ENCODE data around the gene KCNA10. TPM values are rescaled to one million over a fixed set of nuclear protein-coding genes. Genes with fewer than 3 reads are reported as not detected.

The KCNA10 gene
- total RNA-seq, 1 donor from 2014 or later: not detected

DNA sequence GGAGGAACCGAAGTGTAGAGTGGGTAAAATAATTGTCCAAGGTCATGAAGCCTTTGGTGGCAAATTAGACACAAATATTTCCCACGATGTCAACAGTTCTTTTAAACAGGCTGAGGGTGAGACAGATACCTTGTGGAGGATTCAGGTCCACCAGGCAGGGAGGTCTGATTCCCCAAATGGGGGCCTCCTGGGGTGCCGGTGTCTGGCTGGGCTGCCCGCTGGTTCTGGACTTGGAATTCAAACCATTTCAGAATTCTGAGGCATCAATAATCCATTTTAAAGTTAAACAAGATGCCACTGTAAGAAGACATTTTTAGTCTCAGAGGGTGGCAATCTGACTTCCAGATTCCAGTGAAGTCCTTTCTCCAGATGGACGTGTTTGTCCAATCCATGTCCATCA is 15.5 kb downstream of the KCNA10 start:
- ChIA-PET CTCF (no interaction called here), POLR2A (no interaction called here)
- peaks cover 12% of the 10 kb centered on the region for H3K4me1 Mint-ChIP-seq
- no peaks in the 10 kb centered on the region for H3K9me3 Mint-ChIP-seq
- H3K27ac Mint-ChIP-seq: no peak overlapping the region
- ATAC-seq (ENCODE audit: low read depth) (no peak), DNase-seq (no peak)
- H3K27me3 Mint-ChIP-seq: peaks cover 10% of the 10 kb centered on the region
- intact Hi-C loops (cut with micrococcal nuclease): no loop called here
- no peak overlapping the region for H3K4me3 Mint-ChIP-seq
- TF ChIP-seq, protein P1, sequence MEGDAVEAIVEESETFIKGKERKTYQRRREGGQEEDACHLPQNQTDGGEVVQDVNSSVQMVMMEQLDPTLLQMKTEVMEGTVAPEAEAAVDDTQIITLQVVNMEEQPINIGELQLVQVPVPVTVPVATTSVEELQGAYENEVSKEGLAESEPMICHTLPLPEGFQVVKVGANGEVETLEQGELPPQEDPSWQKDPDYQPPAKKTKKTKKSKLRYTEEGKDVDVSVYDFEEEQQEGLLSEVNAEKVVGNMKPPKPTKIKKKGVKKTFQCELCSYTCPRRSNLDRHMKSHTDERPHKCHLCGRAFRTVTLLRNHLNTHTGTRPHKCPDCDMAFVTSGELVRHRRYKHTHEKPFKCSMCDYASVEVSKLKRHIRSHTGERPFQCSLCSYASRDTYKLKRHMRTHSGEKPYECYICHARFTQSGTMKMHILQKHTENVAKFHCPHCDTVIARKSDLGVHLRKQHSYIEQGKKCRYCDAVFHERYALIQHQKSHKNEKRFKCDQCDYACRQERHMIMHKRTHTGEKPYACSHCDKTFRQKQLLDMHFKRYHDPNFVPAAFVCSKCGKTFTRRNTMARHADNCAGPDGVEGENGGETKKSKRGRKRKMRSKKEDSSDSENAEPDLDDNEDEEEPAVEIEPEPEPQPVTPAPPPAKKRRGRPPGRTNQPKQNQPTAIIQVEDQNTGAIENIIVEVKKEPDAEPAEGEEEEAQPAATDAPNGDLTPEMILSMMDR (IDR thresholded peaks at IDR 0.05): no peak
- H3K36me3 Mint-ChIP-seq (ENCODE audit: low read depth): no peaks in the 10 kb centered on the region

GRCh38 chr1:110502402-110503151 is 16.4 kb downstream of the KCNA10 start:
- Mint-ChIP-seq H3K36me3 (ENCODE audit: low read depth) (no peaks in the 10 kb centered on the region), H3K4me1 (peaks cover 12% of the 10 kb centered on the region), H3K27me3 (peaks cover 5% of the 10 kb centered on the region), H3K9me3 (no peaks in the 10 kb centered on the region), H3K4me3 (no peak overlapping the region), H3K27ac (no peak overlapping the region)
- DNase-seq: no peak
- ChIA-PET CTCF (interaction anchor here (1.0 to 1.4 kb wide), 4 partner anchors 43 to 295 kb away, joined by 3 to 4 read pairs (median 3); no protein-coding TSS in a partner anchor), POLR2A (no interaction called here)
- intact Hi-C loops (cut with micrococcal nuclease): no loop called here
- TF ChIP-seq, protein P1 (IDR thresholded peaks at IDR 0.05): no peak
- peak; percentile 45 for ATAC-seq (ENCODE audit: low read depth)

DNA sequence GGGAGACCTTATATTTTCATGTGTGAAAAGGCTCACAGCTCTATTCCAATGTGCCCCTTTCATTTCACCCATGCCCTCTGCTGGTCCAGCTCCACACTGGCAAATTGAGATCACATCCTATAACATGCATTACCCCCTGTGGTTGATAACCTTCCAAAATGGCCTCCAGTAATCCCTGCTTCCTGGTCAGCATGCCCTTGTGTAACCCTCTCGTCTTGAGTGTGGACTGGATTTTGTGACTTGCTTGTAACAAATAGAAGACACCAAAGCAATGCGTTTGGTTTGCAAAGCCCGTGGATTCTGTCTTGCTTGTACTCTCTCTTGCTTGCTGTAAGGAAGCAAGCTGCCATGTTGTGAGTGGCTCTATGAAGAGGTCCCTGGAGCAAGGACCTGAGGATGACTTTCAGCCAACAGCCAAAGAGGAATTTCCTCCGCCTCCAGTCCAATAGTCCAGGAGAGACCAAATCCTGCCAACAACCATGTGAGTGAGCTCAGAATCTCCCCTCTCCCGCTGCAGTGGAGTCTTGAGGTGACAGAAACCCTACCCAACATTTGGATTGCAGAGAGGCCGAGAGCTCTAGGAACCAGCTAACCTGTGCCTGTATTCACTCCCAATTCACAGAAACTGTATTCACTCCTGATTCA is 17.4 kb downstream of the KCNA10 start:
- intact Hi-C loops (cut with micrococcal nuclease): no loop called here
- Mint-ChIP-seq H3K27me3 (no peaks in the 10 kb centered on the region), H3K27ac (no peak overlapping the region), H3K4me3 (no peak overlapping the region), H3K36me3 (ENCODE audit: low read depth) (no peaks in the 10 kb centered on the region), H3K9me3 (no peaks in the 10 kb centered on the region), H3K4me1 (peaks cover 12% of the 10 kb centered on the region)
- CTCF ChIA-PET: interaction anchor here (1.0 to 1.4 kb wide), 4 partner anchors 42 to 294 kb away, joined by 3 to 4 read pairs (median 3); no protein-coding TSS in a partner anchor
- no peak for ATAC-seq (ENCODE audit: low read depth)
- no peak for DNase-seq
- TF ChIP-seq, protein P1 (IDR thresholded peaks at IDR 0.05): no peak
- POLR2A ChIA-PET: no interaction called here

DNA sequence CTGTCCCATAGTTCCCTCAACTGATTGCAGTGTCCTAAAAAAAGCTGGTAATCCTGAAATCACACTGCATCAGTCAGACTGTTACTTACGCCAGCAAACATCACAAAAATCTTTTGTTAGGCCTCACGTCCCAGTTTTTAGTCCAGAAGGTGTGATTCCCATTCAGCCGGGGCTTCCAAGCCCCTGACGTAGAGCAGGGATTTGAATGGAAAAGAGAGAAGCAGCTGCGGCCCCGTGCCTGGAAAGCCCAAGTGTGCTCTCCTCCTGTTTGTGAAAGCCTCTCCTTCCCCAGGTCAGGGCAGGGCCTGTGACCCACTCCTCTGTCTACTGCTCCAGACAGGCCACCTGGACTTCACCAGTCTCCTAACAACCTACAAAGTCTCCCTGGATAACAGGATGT is 20.7 kb downstream of the KCNA10 start:
- ChIA-PET CTCF (interaction anchor here (0.9 to 4.7 kb wide), 3 partner anchors 38 to 296 kb away, joined by 3 to 72 read pairs (median 3); no protein-coding TSS in a partner anchor), POLR2A (no interaction called here)

More for the DNA sequence above, 20.7 kb downstream of the KCNA10 start:
- Mint-ChIP-seq H3K4me3 (no peak overlapping the region), H3K36me3 (ENCODE audit: low read depth) (no peaks in the 10 kb centered on the region), H3K9me3 (no peaks in the 10 kb centered on the region), H3K27ac (no peak overlapping the region), H3K27me3 (no peaks in the 10 kb centered on the region), H3K4me1 (peaks cover 12% of the 10 kb centered on the region)
- ATAC-seq (ENCODE audit: low read depth) (no peak), DNase-seq (no peak)
- TF ChIP-seq, protein P1 (IDR thresholded peaks at IDR 0.05): no peak
- intact Hi-C loops (cut with micrococcal nuclease): loop anchor here (10.0 kb wide), 1 partner anchor 853 kb away; no protein-coding TSS in a partner anchor

Data from activated B cell treated with CpG ODN at 0.5 μM for 24 hours (primary cell).